Measurements from ENCODE around the gene VMO1.

VMO1 gene

GRCh38 chr17:4764595-4764994 is 21.6 kb downstream of the VMO1 start:
- peak; percentile 64 for DNase-seq (ENCODE audit: low spot score)

- no peak for DNase-seq (ENCODE audit: low spot score)
Measured at GRCh38 chr17:4759776-4760236, 26.4 kb downstream of the VMO1 start.

- DNase-seq (ENCODE audit: low spot score): no peak
Measured at GRCh38 chr17:4753392-4753791, 32.8 kb downstream of the VMO1 start.

GRCh38 chr17:4751932-4752331 is 34.2 kb downstream of the VMO1 start:
- no peak for DNase-seq (ENCODE audit: low spot score)

GRCh38 chr17:4750606-4751005 is 35.6 kb downstream of the VMO1 start:
- DNase-seq (ENCODE audit: low spot score): no peak

GRCh38 chr17:4748686-4749085 is 37.5 kb downstream of the VMO1 start:
- DNase-seq (ENCODE audit: low spot score): no peak

GRCh38 chr17:4747847-4748246 is 38.3 kb downstream of the VMO1 start:
- DNase-seq (ENCODE audit: low spot score): peak; percentile 57

- no peak for DNase-seq (ENCODE audit: low spot score)
Measured at GRCh38 chr17:4744999-4745969, 40.9 kb downstream of the VMO1 start.

GRCh38 chr17:4743898-4744297 is 42.3 kb downstream of the VMO1 start:
- DNase-seq (ENCODE audit: low spot score): no peak

- no peak for DNase-seq (ENCODE audit: low spot score)
Measured at GRCh38 chr17:4743216-4743615, 42.9 kb downstream of the VMO1 start.

GRCh38 chr17:4742629-4743028 is 43.5 kb downstream of the VMO1 start:
- no peak for DNase-seq (ENCODE audit: low spot score)

GRCh38 chr17:4742133-4742532 is 44.0 kb downstream of the VMO1 start:
- DNase-seq (ENCODE audit: low spot score): no peak

- no peak for DNase-seq (ENCODE audit: low spot score)
Measured at GRCh38 chr17:4741544-4741943, 44.6 kb downstream of the VMO1 start.

GRCh38 chr17:4740584-4740983 is 45.6 kb downstream of the VMO1 start:
- no peak for DNase-seq (ENCODE audit: low spot score)

GRCh38 chr17:4740025-4740351 is 46.2 kb downstream of the VMO1 start:
- DNase-seq (ENCODE audit: low spot score): no peak

- no peak for DNase-seq (ENCODE audit: low spot score)
Measured at GRCh38 chr17:4739122-4740024, 46.8 kb downstream of the VMO1 start, which contains the start of the genes CXCL16 and ZMYND15. Gene CXCL16 (minus strand): TSS chr17:4739928. CDS start chr17:4739339, 589 bp downstream. Gene ZMYND15 (plus strand): TSS chr17:4739833. CDS start chr17:4740549, 716 bp downstream.

GRCh38 chr17:4738136-4739121 is 47.7 kb downstream of the VMO1 start:
- DNase-seq (ENCODE audit: low spot score): no peak

GRCh38 chr17:4735876-4736651 is 50.1 kb downstream of the VMO1 start:
- DNase-seq (ENCODE audit: low spot score): peak; percentile 45
